ENCODE data around the gene PBX1. TPM values are rescaled to one million over a fixed set of nuclear protein-coding genes. Genes with fewer than 3 reads are reported as not detected.

Gene PBX1
- total RNA-seq, 1 donor from 2014 or later = 44.2 TPM

GRCh38 chr1:164635803-164636731 lies 77.1 kb downstream of the PBX1 start:
- no peak for DNase-seq (ENCODE audit: low spot score)
- Mint-ChIP-seq H3K27ac (ENCODE audit: unreplicated experiment) (no peak overlapping the region), H3K9me3 (ENCODE audit: unreplicated experiment) (no peaks in the 10 kb centered on the region), H3K27me3 (ENCODE audit: unreplicated experiment) (no peaks in the 10 kb centered on the region), H3K4me3 (ENCODE audit: unreplicated experiment) (no peak overlapping the region), H3K4me1 (ENCODE audit: unreplicated experiment) (peaks cover 4% of the 10 kb centered on the region), H3K36me3 (ENCODE audit: low read depth, unreplicated experiment) (no peaks in the 10 kb centered on the region)
- TF ChIP-seq, protein P1, sequence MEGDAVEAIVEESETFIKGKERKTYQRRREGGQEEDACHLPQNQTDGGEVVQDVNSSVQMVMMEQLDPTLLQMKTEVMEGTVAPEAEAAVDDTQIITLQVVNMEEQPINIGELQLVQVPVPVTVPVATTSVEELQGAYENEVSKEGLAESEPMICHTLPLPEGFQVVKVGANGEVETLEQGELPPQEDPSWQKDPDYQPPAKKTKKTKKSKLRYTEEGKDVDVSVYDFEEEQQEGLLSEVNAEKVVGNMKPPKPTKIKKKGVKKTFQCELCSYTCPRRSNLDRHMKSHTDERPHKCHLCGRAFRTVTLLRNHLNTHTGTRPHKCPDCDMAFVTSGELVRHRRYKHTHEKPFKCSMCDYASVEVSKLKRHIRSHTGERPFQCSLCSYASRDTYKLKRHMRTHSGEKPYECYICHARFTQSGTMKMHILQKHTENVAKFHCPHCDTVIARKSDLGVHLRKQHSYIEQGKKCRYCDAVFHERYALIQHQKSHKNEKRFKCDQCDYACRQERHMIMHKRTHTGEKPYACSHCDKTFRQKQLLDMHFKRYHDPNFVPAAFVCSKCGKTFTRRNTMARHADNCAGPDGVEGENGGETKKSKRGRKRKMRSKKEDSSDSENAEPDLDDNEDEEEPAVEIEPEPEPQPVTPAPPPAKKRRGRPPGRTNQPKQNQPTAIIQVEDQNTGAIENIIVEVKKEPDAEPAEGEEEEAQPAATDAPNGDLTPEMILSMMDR (IDR thresholded peaks at IDR 0.05; ENCODE audit: unreplicated experiment) = no peak

- no peak for DNase-seq (ENCODE audit: low spot score)
- Mint-ChIP-seq H3K4me1 (ENCODE audit: unreplicated experiment) (peaks cover 4% of the 10 kb centered on the region), H3K36me3 (ENCODE audit: low read depth, unreplicated experiment) (no peaks in the 10 kb centered on the region), H3K27ac (ENCODE audit: unreplicated experiment) (no peak overlapping the region), H3K4me3 (ENCODE audit: unreplicated experiment) (no peak overlapping the region), H3K27me3 (ENCODE audit: unreplicated experiment) (no peaks in the 10 kb centered on the region), H3K9me3 (ENCODE audit: unreplicated experiment) (no peaks in the 10 kb centered on the region)
- TF ChIP-seq, protein P1 (IDR thresholded peaks at IDR 0.05; ENCODE audit: unreplicated experiment) = no peak
Observed at GRCh38 chr1:164636757-164637156, 77.8 kb downstream of the PBX1 start.

DNA sequence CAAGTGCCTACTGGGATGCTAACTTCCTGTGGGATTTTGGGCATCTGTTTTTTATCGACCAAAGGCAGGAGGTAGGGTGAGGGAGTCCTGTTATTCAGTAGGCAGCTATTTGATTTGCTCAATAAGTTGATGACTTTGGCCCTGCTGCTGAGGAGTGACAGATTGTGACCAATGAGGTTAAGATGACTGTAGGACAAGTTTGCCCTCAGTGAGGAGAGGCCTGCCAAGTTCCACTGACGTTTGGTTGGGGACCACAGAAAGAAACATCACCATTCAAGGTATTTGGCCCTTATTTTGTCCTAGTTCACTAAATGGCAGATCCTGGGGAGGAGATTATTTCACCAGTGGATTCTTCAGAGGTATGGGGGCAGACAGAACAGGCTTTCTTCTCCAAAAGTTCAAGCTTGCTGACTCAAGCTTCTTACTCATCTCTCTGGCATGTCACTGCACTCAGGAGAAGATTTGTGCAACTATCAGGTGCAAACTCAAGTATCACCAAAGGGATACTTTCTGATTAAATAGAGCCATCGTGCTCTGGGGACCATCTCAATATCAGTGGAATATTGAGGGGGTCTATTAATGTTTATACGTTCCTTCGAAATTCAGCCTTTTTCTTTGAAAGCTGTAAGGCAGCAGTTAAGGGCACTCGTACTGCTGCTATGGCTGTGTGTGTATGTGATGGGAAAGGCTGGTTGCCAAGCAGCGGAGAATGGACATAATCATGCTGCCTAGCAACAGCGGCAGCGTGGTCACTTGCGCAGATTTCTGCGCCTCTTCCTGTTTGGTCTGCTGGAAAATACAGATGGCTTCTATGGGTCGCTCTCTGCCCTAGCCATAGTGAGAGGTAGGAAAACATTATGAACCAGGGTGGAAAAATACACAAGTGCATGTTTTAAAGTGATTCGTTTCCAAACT lies 78.7 kb downstream of the PBX1 start:
- H3K27ac Mint-ChIP-seq (ENCODE audit: unreplicated experiment) = no peak overlapping the region
- no peak for DNase-seq (ENCODE audit: low spot score)
- no peaks in the 10 kb centered on the region for H3K36me3 Mint-ChIP-seq (ENCODE audit: low read depth, unreplicated experiment)
- no peak overlapping the region for H3K4me3 Mint-ChIP-seq (ENCODE audit: unreplicated experiment)
- peaks cover 4% of the 10 kb centered on the region for H3K4me1 Mint-ChIP-seq (ENCODE audit: unreplicated experiment)
- TF ChIP-seq, protein P1 (IDR thresholded peaks at IDR 0.05; ENCODE audit: unreplicated experiment) = no peak
- H3K27me3 Mint-ChIP-seq (ENCODE audit: unreplicated experiment) = peaks cover 1% of the 10 kb centered on the region
- no peaks in the 10 kb centered on the region for H3K9me3 Mint-ChIP-seq (ENCODE audit: unreplicated experiment)

DNA sequence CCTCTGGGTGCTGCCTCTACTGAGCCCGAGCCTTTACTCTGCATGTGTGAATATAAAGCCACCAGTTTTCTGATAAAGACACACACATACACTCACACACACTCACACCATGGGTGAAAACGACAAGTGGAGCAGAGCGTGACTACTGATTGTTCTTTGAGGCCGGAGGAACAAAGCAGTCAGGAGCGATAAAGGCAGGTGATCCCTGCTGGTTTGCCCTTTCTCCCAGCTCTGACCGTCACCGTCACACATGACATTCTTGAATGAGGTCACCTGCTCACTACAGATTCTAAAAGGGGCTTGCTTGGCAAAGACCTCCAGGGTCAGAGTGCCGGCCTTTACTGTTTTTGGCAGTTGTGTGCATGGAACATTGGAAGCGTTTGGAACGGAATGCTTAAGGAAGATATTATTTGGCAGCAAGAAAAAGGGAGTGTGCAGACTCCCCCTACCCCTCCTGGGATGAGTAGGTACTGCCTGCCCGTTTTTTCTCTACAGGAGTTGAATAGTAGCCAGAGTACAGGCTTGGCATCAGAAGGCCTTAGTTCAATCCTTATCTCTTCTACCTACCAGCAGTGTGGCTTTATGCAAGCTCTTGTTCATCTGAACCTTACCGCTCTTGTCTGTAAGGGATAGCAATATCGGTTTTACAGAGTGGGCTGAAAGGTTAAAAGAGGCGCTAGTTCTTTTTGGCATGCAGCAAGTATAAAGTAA lies 79.7 kb downstream of the PBX1 start:
- no peak overlapping the region for H3K27ac Mint-ChIP-seq (ENCODE audit: unreplicated experiment)
- peaks cover 4% of the 10 kb centered on the region for H3K4me1 Mint-ChIP-seq (ENCODE audit: unreplicated experiment)
- no peak for DNase-seq (ENCODE audit: low spot score)

More for the DNA sequence above, 79.7 kb downstream of the PBX1 start:
- H3K27me3 Mint-ChIP-seq (ENCODE audit: unreplicated experiment) = peaks cover 1% of the 10 kb centered on the region
- H3K36me3 Mint-ChIP-seq (ENCODE audit: low read depth, unreplicated experiment) = no peaks in the 10 kb centered on the region
- H3K9me3 Mint-ChIP-seq (ENCODE audit: unreplicated experiment) = no peaks in the 10 kb centered on the region
- H3K4me3 Mint-ChIP-seq (ENCODE audit: unreplicated experiment) = no peak overlapping the region
- TF ChIP-seq, protein P1 (IDR thresholded peaks at IDR 0.05; ENCODE audit: unreplicated experiment) = no peak
